Astrocyte (in vitro differentiated cells and primary cell): Measurements from ENCODE around the gene TNFSF10.

Experiments
- CTCF ChIP-seq: IDR thresholded peaks from 2 replicates; pipeline ENCODE4 v1.5.1; 2011; ENCODE audit warnings: low read depth, mild to moderate bottlenecking, inconsistent platforms, low read length, moderate library complexity; ENCODE audit not compliant: insufficient read depth
- EZH2 ChIP-seq: IDR thresholded peaks from 2 replicates; pipeline ENCODE4 v1.6.1; 2012; ENCODE audit warnings: mild to moderate bottlenecking, low read length, inconsistent platforms; ENCODE audit not compliant: insufficient read depth

- TF ChIP-seq CTCF (no peak), EZH2 (no peak)
These were observed 2.9 kb downstream of the TNFSF10 start for GRCh38 chr3:172520301-172520831.
